Small intestine (tissue), 7 donors: ENCODE results near the gene MRC1. TPM values are rescaled to one million over a fixed set of nuclear protein-coding genes. Genes with fewer than 3 reads are reported as not detected.

ENCODE experiments used
- DNase-seq, 2 donors: peaks; one replicate each; pipeline versions ENCODE4 v3.0.0 to v3.0.0-alpha.2; 2013
- FAIRE-seq: peaks from 2 replicates; lab custom pipeline; 2012; peaks lifted over from hg19 to GRCh38; lab: Jason Lieb, UNC
- H3K27ac ChIP-seq, 3 donors: one replicate each; pipeline ENCODE4 v1.5.1; 2013; ENCODE audit warnings: low read length in 2 of 3, mild to moderate bottlenecking in 2 of 3, control low read depth in 1 of 3, inconsistent platforms in 1 of 3, low read depth in 1 of 3, moderate library complexity in 1 of 3
- H3K27me3 ChIP-seq, 3 donors: one replicate each; pipeline ENCODE4 v1.6.1; 2013; ENCODE audit warnings: low read length in 3 of 3, inconsistent platforms in 1 of 3; ENCODE audit not compliant: control insufficient read depth in 3 of 3, insufficient read depth in 3 of 3
- H3K36me3 ChIP-seq, 3 donors: one replicate each; pipeline ENCODE4 v1.6.1; 2013; ENCODE audit warnings: low read length in 3 of 3, inconsistent platforms in 1 of 3, low read depth in 1 of 3, mild to moderate bottlenecking in 1 of 3, moderate library complexity in 1 of 3; ENCODE audit not compliant: control insufficient read depth in 3 of 3, insufficient read depth in 2 of 3
- H3K4me1 ChIP-seq, 3 donors: one replicate each; pipeline ENCODE4 v1.6.1; 2013; ENCODE audit warnings: low read length in 2 of 3, inconsistent platforms in 1 of 3, low read depth in 1 of 3, mild to moderate bottlenecking in 1 of 3, moderate library complexity in 1 of 3; ENCODE audit not compliant: control insufficient read depth in 3 of 3, insufficient read depth in 2 of 3
- H3K4me3 ChIP-seq, 3 donors: one replicate each; pipeline ENCODE4 v1.5.1; 2013; ENCODE audit warnings: low read length in 3 of 3, control low read depth in 1 of 3, inconsistent platforms in 1 of 3, low read depth in 1 of 3, mild to moderate bottlenecking in 1 of 3, moderate library complexity in 1 of 3
- H3K9me3 ChIP-seq, 2 donors: one replicate each; pipeline ENCODE4 v1.6.1; 2013; ENCODE audit warnings: low read depth in 1 of 2, low read length in 1 of 2; ENCODE audit not compliant: control insufficient read depth in 2 of 2, insufficient read depth in 1 of 2
- WGBS, 3 donors: extraction: QIAGEN DNeasy Blood & Tissue Kit; methylation state at CpG; one replicate each; pipeline ENCODE4 v1.1.7; 2013; 5-methylcytosine and 5-hydroxymethylcytosine counted together
- polyA plus RNA-seq, 4 donors: library from polyadenylated mRNA; stranded (reverse) in 3 of 4; unstranded in 1 of 4; fragments of 200-250 nt in 3 of 4; fragments of 120-200 nt in 1 of 4; gene quantifications; one replicate each; pipeline versions ENCODE4 v1.2.1 to v1.2.3, GENCODE V29; 2013
- donor health status: healthy with polysubstance abuse.
- donor health status: control.
- donor health status: control.
- donor health status: Bipolar disorder and iron deficiency.
- donor health status: healthy.

Gene MRC1
- polyA plus RNA-seq, 4 donors, result 1.8 to 23.3 (median 7.6) TPM

GRCh38 chr10:17802976-17803375, 6.2 kb upstream of the MRC1 start:
- no peak for DNase-seq
- no peak overlapping the region for H3K4me3 ChIP-seq
- H3K27me3 ChIP-seq, result no peaks in the 10 kb centered on the region
- FAIRE-seq, result no peak
- WGBS, 3 donors, result 17 to 54% (median 45%) methylated on average over 1 of the region's 1 CpG
- H3K9me3 ChIP-seq, result no peaks in the 10 kb centered on the region
- H3K4me1 ChIP-seq, result peaks cover 0 to 2% (median 0%) of the 10 kb centered on the region in 3 donors
- peaks cover 0 to 7% (median 0%) of the 10 kb centered on the region in 3 donors for H3K36me3 ChIP-seq
- no peak overlapping the region for H3K27ac ChIP-seq

GRCh38 chr10:17805330-17805729, 3.8 kb upstream of the MRC1 start:
- Histone ChIP-seq H3K4me3 (no peak overlapping the region), H3K4me1 (no peaks in the 10 kb centered on the region), H3K27me3 (no peaks in the 10 kb centered on the region), H3K27ac (no peak overlapping the region), H3K36me3 (no peaks in the 10 kb centered on the region), H3K9me3 (no peaks in the 10 kb centered on the region)
- FAIRE-seq, result no peak
- 52 to 60% (median 52%) methylated on average over 3 of the region's 3 CpGs for WGBS, 3 donors
- DNase-seq, result no peak

- Histone ChIP-seq H3K4me3 (no peak overlapping the region), H3K4me1 (no peaks in the 10 kb centered on the region), H3K27me3 (no peaks in the 10 kb centered on the region), H3K27ac (no peak overlapping the region), H3K36me3 (no peaks in the 10 kb centered on the region), H3K9me3 (no peaks in the 10 kb centered on the region)
- peak in 1 of 2 donors; percentile 28 for DNase-seq
- FAIRE-seq, result no peak
- 29 to 50% (median 42%) methylated on average over 7 of the region's 7 CpGs for WGBS, 3 donors
Observed at GRCh38 chr10:17805921-17806577, 3.1 kb upstream of the MRC1 start.

- Histone ChIP-seq H3K4me3 (no peak overlapping the region), H3K36me3 (no peaks in the 10 kb centered on the region), H3K4me1 (no peaks in the 10 kb centered on the region), H3K9me3 (no peaks in the 10 kb centered on the region), H3K27ac (no peak overlapping the region), H3K27me3 (no peaks in the 10 kb centered on the region)
- FAIRE-seq (no peak), DNase-seq (no peak)
- WGBS, 3 donors, result 73 to 87% (median 79%) methylated on average over 4 of the region's 4 CpGs
Observed at GRCh38 chr10:17811146-17811865, 2.2 kb downstream of the MRC1 start.

- Histone ChIP-seq H3K4me1 (no peaks in the 10 kb centered on the region), H3K4me3 (no peak overlapping the region), H3K9me3 (no peaks in the 10 kb centered on the region), H3K36me3 (no peaks in the 10 kb centered on the region), H3K27ac (no peak overlapping the region), H3K27me3 (no peaks in the 10 kb centered on the region)
- no peak for DNase-seq
- WGBS, 3 donors, result 56 to 77% (median 59%) methylated on average over 5 of the region's 5 CpGs
- no peak for FAIRE-seq
Observed at GRCh38 chr10:17814973-17815372, 5.8 kb downstream of the MRC1 start.

GRCh38 chr10:17816199-17816598, 7.1 kb downstream of the MRC1 start:
- Histone ChIP-seq H3K9me3 (no peaks in the 10 kb centered on the region), H3K36me3 (no peaks in the 10 kb centered on the region), H3K4me1 (no peaks in the 10 kb centered on the region), H3K4me3 (no peak overlapping the region), H3K27ac (no peak overlapping the region), H3K27me3 (no peaks in the 10 kb centered on the region)
- WGBS, 3 donors, result 81 to 96% (median 93%) methylated on average over 7 of the region's 7 CpGs
- no peak for DNase-seq
- no peak for FAIRE-seq

- DNase-seq, result no peak
- no peaks in the 10 kb centered on the region for H3K36me3 ChIP-seq
- no peaks in the 10 kb centered on the region for H3K27me3 ChIP-seq
- no peaks in the 10 kb centered on the region for H3K9me3 ChIP-seq
- no peaks in the 10 kb centered on the region for H3K4me1 ChIP-seq
- WGBS, 3 donors, result 57 to 79% (median 64%) methylated on average over 1 of the region's 1 CpG
- no peak overlapping the region for H3K27ac ChIP-seq
- no peak for FAIRE-seq
- no peak overlapping the region for H3K4me3 ChIP-seq
Observed at GRCh38 chr10:17817316-17817715, 8.2 kb downstream of the MRC1 start.

GRCh38 chr10:17817790-17818189, 8.6 kb downstream of the MRC1 start:
- H3K27me3 ChIP-seq, result no peaks in the 10 kb centered on the region
- no peak for DNase-seq
- H3K36me3 ChIP-seq, result no peaks in the 10 kb centered on the region
- WGBS, 3 donors, result 62 to 73% (median 71%) methylated on average over 3 of the region's 3 CpGs
- no peak overlapping the region for H3K27ac ChIP-seq
- no peaks in the 10 kb centered on the region for H3K9me3 ChIP-seq
- no peak overlapping the region for H3K4me3 ChIP-seq
- no peaks in the 10 kb centered on the region for H3K4me1 ChIP-seq
- no peak for FAIRE-seq
